Measurements from ENCODE around the gene CPEB2. TPM values are rescaled to one million over a fixed set of nuclear protein-coding genes. Genes with fewer than 3 reads are reported as not detected.

Gene CPEB2
- total and polyA plus RNA-seq, 2 of the 8 experiments (the other 6 are each of a cell fraction or from before 2014, with no cell fraction given): 0.39 to 1.9 TPM

- no peak for TF ChIP-seq CTCF (IDR thresholded peaks at IDR 0.05; ENCODE audit: control extremely low read depth in 1 of 3, insufficient read depth in 1 of 3, low read depth in 1 of 3, low read length in 3 of 3)
- TF ChIP-seq BCL11A (IDR thresholded peaks at IDR 0.05; ENCODE audit: low read depth in 2 of 2, low read length in 2 of 2): no peak
- TF ChIP-seq KDM5A (IDR thresholded peaks at IDR 0.05; ENCODE audit: low read length): no peak
These were observed 24.5 kb upstream of the CPEB2 start (continued) for GRCh38 chr4:14977830-14978229.

Measured in H1 (cell line).